SK-N-SH (cell line): Measurements from ENCODE around the gene PIGL.

Source experiments
- EP300 ChIP-seq, 2 experiments: IDR thresholded peaks; 2 replicates each; pipeline versions ENCODE4 v1.4.0 to v1.6.1; 2012; ENCODE audit warnings: borderline replicate concordance in 1 of 2, low read depth in 1 of 2, low read length in 1 of 2
- JUND ChIP-seq: IDR thresholded peaks from 2 replicates; pipeline ENCODE4 v1.4.0; 2012
- POLR2AphosphoS5 ChIP-seq: IDR thresholded peaks from 2 replicates; pipeline ENCODE4 v1.6.1; 2012; ENCODE audit warnings: low read depth, low read length
- RCOR1 ChIP-seq: fragments of 150-350 bp; IDR thresholded peaks from 2 replicates; pipeline ENCODE4 v1.6.1; 2017; ENCODE audit warnings: antibody characterized with exemption, low read length
- TF ChIP-seq, protein P1 (sequence below): fragments of 200-600 bp; sonication (generic); IDR thresholded peaks from 2 replicates; pipeline ENCODE4 v1.6.1; 2017; ENCODE audit warnings: antibody characterized with exemption, mild to moderate bottlenecking, moderate library complexity
- TF ChIP-seq, protein P2 (sequence below): fragments of 150-350 bp; IDR thresholded peaks from 2 replicates; pipeline ENCODE4 v1.6.1; 2017; ENCODE audit warnings: antibody characterized with exemption, low read length, low read depth, borderline replicate concordance

DNA sequence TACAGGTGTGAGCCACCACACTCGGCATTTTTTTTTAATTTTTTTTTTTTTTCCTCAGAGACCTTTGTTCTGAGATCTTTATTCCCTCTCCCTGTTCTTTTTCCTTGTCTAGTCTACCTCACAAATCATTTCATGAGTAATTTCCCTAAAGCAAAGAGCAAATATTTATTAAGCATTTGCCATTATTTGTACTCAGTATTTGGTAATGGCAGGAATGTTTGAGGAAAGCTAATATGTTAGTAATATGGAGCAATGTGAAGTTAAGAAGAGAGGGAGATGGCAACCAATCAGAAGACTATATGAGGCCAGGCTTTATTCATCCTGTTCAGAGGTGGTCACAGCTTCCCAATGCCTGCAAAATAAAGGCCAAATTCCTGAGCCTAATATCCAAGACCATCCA, 122.9 kb downstream of the PIGL start:
- TF ChIP-seq, protein P1, sequence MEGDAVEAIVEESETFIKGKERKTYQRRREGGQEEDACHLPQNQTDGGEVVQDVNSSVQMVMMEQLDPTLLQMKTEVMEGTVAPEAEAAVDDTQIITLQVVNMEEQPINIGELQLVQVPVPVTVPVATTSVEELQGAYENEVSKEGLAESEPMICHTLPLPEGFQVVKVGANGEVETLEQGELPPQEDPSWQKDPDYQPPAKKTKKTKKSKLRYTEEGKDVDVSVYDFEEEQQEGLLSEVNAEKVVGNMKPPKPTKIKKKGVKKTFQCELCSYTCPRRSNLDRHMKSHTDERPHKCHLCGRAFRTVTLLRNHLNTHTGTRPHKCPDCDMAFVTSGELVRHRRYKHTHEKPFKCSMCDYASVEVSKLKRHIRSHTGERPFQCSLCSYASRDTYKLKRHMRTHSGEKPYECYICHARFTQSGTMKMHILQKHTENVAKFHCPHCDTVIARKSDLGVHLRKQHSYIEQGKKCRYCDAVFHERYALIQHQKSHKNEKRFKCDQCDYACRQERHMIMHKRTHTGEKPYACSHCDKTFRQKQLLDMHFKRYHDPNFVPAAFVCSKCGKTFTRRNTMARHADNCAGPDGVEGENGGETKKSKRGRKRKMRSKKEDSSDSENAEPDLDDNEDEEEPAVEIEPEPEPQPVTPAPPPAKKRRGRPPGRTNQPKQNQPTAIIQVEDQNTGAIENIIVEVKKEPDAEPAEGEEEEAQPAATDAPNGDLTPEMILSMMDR, result no peak
- TF ChIP-seq JUND (no peak), RCOR1 (no peak), EP300 (IDR thresholded peaks at IDR 0.05; ENCODE audit: borderline replicate concordance in 1 of 2, low read depth in 1 of 2, low read length in 1 of 2) (no peak), POLR2AphosphoS5 (no peak)
- TF ChIP-seq, protein P2, sequence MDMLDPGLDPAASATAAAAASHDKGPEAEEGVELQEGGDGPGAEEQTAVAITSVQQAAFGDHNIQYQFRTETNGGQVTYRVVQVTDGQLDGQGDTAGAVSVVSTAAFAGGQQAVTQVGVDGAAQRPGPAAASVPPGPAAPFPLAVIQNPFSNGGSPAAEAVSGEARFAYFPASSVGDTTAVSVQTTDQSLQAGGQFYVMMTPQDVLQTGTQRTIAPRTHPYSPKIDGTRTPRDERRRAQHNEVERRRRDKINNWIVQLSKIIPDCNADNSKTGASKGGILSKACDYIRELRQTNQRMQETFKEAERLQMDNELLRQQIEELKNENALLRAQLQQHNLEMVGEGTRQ, result no peak
